HPDE6-E6E7 (cell line): Measurements from ENCODE around the gene RICTOR.

Experiments used
- DNase-seq: peaks from one replicate; pipeline ENCODE4 v3.0.0; 2011; ENCODE audit warnings: missing footprints; ENCODE audit errors: extremely low spot score

RICTOR gene

DNA sequence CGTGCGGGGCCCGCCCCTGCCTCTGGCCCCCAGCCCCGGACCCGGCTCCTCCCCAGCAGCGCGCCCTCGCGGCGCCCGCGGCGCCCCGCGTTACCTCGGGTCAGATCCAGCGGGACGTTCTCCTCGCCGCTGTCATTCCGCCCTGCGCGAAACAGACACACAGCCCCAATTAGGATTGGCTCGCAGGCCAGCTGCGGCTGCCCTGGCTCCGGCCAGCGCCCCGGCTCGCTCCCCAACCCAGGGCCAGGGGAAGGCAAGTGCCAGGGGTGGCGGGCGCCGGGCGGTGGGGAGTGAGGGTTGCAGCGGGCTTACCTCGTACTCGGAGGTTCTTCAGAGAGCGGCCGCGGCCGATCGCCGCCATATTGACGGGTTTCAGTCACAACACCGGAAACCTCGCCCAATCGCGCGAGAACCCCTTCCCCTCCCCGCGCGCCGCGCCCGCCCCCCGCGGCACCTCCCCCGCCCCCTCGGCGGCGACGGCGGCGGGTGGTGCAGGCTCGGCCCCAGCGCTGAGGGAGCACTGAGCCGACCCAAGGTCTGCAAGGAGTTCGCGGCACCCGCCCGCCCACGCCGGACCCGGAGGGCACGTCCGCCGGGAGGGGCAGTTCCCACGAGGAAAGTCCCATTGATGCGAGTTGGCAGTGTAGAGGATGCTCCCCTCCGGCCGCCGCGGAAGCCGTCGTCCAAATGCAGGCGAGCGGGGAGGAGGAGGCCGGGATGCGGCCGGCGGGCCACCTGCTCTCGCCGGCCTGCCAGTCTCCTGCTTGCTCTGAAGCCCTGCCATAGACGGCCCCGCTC, at the start of gene RICTOR:
Gene RICTOR, minus strand, starts transcription at position 383 of the 798 bp plus-strand sequence. Its CDS starts 22 bp downstream, at position 361.
- peak; percentile 73 for DNase-seq

DNA sequence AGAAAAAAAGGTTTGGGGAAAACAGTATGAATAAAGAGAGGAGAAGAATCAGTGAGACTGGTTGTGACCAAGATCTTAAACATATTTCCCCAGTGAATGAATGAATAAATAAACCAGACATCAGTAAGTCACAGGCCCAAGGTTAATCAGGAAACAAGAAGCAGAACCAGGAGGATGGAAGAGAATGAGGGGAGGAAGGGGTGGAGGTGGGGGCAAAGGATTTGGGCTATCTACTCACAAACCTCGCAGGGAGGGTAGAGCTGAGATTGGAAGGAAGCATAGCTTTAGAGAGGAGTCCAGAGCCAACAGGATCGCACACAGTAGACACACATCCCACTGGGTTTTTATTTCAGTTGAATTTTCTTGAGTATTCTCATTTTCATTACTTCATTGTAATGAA, 47.7 kb upstream of the RICTOR start:
- no peak for DNase-seq

- DNase-seq: no peak
Observed at GRCh38 chr5:39121315-39121714, 47.1 kb upstream of the RICTOR start.

DNA sequence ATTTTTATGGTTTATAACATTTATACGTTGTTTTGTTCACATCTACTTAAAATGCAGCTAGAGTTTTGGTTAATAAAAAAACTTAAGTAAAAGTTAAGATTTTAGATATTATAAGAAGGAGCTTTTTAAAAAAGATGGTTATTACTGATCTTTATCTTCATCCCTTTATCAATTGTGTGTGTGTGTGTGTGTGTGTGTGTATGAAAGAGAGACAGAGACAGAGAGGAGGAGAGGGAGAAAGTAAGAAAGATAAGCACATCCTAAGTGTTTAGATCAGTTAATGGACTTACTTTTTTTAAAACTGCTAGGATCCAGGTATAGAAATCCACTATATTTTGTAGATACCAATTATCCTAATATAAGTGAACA, 45.8 kb upstream of the RICTOR start:
- no peak for DNase-seq

GRCh38 chr5:39119404-39120051, 45.3 kb upstream of the RICTOR start:
- no peak for DNase-seq

DNA sequence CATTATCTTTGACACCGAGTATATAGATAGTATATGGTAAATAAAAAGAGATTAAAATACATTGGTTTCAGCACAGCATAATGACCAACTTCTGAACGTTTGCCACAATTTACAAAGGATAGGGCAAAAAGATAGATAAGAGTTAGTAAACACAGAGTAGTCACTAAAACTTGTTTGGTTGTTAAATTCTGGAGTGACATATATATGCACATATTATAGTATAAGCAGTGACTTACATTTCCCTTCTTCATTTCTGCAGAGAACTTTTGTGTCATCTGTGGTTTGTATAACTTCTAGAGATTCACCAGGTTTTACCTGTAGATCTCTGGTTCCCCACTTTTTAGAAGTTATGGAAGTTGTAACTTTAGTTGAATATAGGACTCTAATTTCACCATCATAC, 44.4 kb upstream of the RICTOR start:
- DNase-seq: no peak

DNA sequence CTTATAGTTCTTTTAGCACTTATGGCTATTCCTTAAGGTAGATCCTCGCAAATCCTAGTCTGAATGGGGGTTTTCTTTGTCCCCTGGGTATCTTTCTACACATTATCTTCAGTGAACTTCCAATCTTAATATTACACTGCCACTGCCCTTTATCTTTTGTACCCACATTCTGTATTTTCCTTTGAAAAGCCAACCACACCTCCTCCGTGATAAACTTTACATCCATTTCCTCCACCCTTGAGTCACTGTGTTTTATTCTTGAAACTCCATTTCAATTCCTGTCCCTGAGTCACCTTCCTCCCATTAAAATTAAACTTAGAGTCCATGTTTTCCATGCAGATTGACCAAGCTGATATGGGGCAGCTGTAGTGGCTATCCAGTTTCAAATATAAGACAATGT, 43.2 kb upstream of the RICTOR start:
- DNase-seq: no peak

GRCh38 chr5:39116344-39117170, 42.4 kb upstream of the RICTOR start:
- DNase-seq: no peak

DNA sequence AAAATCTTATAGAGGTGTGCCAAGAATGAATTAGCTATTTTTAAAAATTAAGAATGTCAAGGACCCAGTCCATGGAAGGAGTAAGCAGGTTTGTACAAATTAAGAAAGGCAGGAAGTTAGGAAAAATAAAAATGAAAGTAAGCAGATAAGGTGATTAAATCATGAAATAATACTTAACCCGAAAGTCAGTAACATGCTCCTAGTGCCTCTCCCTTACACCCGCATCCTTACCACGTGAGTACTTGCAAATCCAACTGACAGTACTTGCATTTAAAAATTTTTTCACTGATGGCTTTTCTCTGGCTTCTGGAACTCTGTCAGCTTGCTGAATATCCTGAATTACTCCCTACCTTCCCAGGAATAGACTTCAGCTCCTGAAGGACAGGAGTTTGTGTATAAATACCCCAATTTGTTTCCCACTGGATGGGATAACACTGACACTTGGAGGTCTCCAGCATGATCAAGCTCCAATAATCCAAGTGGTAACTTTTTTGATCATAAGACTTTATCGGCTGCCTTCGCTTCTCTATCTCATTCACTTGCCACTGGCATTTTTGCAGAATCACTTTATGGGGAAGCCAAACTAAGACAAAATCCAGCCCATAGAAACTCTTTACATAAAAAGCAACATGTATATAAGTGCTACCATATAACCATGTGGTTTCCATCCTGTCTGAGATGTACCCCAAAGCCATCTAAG, 41.6 kb upstream of the RICTOR start:
- no peak for DNase-seq

- no peak for DNase-seq
Observed at GRCh38 chr5:39114155-39114554, 40.0 kb upstream of the RICTOR start.

GRCh38 chr5:39113354-39113953, 39.3 kb upstream of the RICTOR start:
- DNase-seq: no peak

GRCh38 chr5:39109606-39110005, 35.4 kb upstream of the RICTOR start:
- DNase-seq: no peak

DNA sequence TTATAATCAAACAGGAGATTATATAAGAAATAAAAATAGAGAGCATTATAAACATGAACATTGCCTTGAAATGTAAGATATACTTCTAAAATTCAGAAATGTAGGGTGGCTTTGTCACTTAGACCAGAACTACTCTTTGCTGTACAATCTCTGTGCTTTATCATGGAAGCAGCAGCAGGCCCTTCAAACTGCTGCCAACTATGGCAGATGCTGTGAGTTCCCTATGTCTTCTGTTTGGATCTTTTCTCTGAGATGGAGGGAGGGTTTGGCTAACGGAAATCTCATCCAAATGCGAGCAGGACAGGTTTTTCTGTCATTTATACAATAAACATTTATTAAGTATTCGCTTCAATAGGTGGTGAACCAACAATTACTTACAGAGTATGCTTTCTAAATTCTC, 34.8 kb upstream of the RICTOR start:
- DNase-seq: no peak

DNA sequence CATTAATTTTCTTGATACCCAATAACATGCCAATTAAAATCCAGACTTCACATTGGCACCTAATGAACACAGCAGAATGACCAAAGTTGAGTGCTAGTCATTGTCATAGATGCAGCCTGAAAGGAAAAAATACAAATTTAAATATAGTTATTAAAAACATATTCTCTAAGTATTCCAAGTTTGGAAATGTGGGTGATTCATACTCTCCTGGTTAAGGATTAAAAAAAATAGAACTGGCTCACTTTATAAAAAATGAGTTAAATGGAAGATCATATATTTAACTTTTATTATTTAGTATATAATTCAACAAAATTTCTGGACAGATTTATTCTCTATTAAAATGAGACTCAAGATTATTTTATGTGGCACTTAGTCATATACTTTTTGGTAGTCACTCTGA, 33.2 kb upstream of the RICTOR start:
- DNase-seq: no peak

DNA sequence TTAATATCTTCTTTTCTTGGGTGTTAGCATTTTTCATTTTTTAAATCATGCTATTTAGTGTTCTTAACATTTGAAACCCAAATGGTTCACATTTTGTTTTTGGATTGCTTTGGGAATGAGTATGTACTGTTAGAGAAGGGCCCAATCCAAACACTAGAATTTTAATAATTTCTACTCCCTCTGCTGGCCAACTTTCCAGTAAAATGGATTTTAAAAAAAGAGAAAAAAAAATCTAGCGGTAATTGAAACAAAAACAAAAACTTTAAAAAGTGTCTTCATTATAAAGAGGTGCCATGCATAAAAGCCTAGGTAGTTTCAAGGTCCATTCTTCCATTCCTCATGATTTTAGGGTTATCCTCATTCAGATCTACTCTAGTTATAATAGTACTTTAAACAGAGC, 32.1 kb upstream of the RICTOR start:
- no peak for DNase-seq

- DNase-seq: no peak
Observed at GRCh38 chr5:39104221-39104620, 30.0 kb upstream of the RICTOR start.

DNA sequence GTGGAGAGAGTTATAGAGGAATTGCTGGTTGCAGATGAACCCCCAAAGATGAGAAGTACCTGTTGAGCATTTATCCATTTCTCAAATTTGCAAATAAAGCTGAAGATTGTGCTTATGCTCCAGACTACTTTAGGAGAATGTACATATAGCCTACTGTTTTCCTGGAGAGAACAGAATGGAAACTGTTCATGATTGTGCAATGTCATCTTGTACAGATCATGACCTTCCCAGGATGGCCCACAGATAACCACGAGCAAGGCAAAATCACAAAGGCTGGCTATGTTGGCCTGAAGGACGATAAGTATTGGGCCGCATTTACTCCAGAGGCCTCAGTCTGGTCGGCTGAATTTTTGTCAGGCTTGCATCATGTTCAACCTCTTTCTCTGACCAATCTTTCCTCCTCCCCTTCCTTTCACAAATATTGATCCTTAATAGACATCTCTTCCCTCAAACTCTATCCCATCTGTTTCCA, 28.5 kb upstream of the RICTOR start:
- no peak for DNase-seq

- peak; percentile 90 for DNase-seq
Observed at GRCh38 chr5:39100851-39101396, 26.7 kb upstream of the RICTOR start.

DNA sequence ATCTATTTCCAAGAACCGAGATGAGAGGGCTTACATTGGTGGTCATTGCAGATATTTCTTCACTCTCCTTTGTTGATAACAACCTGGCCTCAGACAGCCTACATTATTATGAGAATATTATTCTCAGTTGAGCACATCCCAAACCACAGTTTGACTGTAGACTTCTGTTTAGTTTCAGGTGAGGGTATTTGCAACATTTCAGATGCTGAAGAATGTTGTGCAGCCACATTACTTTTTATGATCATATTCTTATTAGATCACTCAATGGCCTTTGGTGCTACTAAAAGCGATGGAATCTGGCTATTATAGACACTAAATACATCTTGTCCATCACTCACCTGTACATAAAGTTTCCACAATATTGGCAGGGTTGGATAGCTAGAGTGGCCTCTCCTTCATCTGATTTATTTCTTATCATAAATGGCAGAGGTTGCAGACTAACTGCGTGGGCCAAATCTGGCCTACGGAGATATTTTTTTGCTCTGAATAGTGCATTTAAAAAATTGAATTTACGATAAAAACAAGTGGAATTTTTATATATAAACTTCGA, 26.2 kb upstream of the RICTOR start:
- no peak for DNase-seq

GRCh38 chr5:39099831-39100230, 25.6 kb upstream of the RICTOR start:
- DNase-seq: no peak

DNA sequence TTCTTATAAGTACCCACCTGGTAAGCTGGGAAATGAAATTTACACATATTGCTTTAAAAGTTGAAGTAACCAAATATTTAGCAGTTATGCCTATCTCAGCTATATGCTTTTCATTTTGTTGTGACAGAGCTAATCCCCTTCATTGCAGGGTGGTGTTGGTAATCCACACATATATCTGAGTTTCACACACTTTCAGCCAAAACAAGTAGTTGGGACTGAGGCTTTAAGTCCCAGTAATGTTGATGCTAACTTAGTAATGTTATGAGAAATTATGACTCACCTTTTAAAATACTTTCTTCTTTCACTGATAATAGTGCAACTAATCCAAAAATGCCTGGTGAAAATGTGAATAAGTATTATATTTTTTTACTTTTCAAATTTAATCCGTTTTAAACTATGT, 19.2 kb upstream of the RICTOR start:
- DNase-seq: no peak
